Mesodermal cell (in vitro differentiated cells): ENCODE measurements around the gene ZDHHC18.
"Not testable (repeated sequence)": the region's sequence is repeated elsewhere in the genome, so short reads cannot be mapped to it uniquely, and the experiment has no call there.

Source experiments
- H3K27ac ChIP-seq: 2 replicates; pipeline ENCODE4 v1.7.0; 2013; ENCODE audit warnings: mild to moderate bottlenecking, low read depth, low read length, moderate library complexity; ENCODE audit not compliant: severe bottlenecking
- H3K36me3 ChIP-seq: 2 replicates; pipeline ENCODE4 v1.7.1; 2013; ENCODE audit warnings: mild to moderate bottlenecking, low read length, moderate library complexity; ENCODE audit not compliant: control insufficient read depth, insufficient read depth
- H3K4me1 ChIP-seq: one replicate; pipeline ENCODE4 v1.7.1; 2013; ENCODE audit warnings: mild to moderate bottlenecking, low read length; ENCODE audit not compliant: insufficient read depth, control insufficient read depth, poor library complexity, severe bottlenecking
- H3K4me3 ChIP-seq: 2 replicates; pipeline ENCODE4 v1.7.0; 2013; ENCODE audit warnings: low read length, control low read depth, mild to moderate bottlenecking; ENCODE audit not compliant: insufficient read depth, poor library complexity, severe bottlenecking; ENCODE audit errors: extremely low read depth
- H3K9me3 ChIP-seq: 2 replicates; pipeline ENCODE4 v1.7.1; 2013; ENCODE audit warnings: mild to moderate bottlenecking, low read length, moderate library complexity; ENCODE audit not compliant: control insufficient read depth
- WGBS, 2 experiments: methylation state at CpG; one replicate each; pipeline ENCODE4 v1.1.5; 2013; ENCODE audit warnings: missing lambda C conversion rate in 2 of 2; ENCODE audit not compliant: insufficient coverage in 2 of 2; 5-methylcytosine and 5-hydroxymethylcytosine counted together

The ZDHHC18 gene

GRCh38 chr1:26881611-26882010, 55.1 kb downstream of the ZDHHC18 start:
- peaks cover 79% of the 10 kb centered on the region for H3K36me3 ChIP-seq
- WGBS, 2 experiments = 95 to 97% methylated on average over 5 of the region's 6 CpGs
- not testable (repeated sequence) for H3K9me3 ChIP-seq, H3K4me3 ChIP-seq, H3K4me1 ChIP-seq, H3K27ac ChIP-seq

DNA sequence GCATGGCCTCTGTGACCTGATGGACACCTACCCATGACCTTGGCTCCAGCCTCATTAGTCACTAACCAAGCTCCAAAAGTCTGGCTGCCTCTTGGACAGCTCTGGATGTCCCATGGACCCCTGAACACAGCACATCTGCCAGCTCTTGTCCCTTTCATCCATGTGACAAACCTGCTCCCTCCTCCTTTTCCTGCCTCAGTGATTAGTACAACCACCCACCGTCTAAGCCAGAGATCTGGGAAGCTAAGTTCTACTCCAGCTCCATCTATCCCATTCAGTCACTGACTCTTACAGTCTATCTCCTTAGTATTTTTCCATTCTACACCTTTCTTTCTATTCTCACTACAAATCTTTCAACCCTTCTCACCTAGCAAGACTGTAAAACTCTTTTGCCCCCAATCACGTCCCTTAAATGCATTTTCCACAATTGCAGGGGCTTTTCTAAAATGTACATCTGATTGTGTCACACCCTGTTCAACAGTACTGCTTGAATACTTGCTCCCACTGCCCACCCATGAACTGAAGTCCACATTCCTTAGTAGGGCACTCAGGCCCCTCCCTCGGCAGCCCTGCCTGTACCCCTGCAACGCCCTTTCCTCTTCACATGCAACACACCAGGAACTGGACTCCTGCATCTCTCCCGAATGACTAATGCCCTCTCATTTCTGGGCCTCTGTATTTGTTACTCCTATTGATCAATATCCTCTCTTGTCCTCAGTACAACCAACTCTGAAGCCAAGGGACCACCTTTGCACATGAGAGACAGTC, 56.4 kb downstream of the ZDHHC18 start:
- Histone ChIP-seq H3K27ac (no peak overlapping the region), H3K36me3 (peaks cover 72% of the 10 kb centered on the region), H3K4me1 (no peaks in the 10 kb centered on the region), H3K4me3 (no peak overlapping the region), H3K9me3 (no peaks in the 10 kb centered on the region)
- 94 to 95% methylated on average over 5 of the region's 5 CpGs for WGBS, 2 experiments

GRCh38 chr1:26887125-26887524, 60.6 kb downstream of the ZDHHC18 start:
- 83 to 100% methylated on average over 1 of the region's 1 CpG for WGBS, 2 experiments

DNA sequence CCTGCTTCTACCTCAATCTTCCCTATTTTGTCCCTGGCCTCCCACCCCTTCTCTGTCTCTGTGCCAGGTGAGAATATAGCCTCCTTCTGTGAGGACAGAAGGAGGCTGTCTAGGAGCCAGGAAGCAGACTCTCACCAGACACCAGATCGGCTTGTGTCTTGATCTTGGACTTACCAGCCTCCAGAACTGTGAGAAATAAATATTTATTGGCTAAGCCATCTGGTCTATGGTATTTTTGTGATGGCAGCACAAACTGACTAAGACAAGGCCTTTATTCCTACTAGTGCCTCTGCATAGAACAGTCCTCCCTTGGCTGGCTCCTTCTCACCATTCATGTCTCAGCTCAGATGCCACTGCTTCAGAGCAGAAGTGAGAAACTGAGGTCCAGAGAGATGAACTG, 61.7 kb downstream of the ZDHHC18 start:
- 100% methylated on average over 1 of the region's 1 CpG; no CpG with 5 or more reads in 1 of the 2 experiments for WGBS, 2 experiments
- Histone ChIP-seq H3K4me1 (peaks cover 4% of the 10 kb centered on the region), H3K9me3 (no peaks in the 10 kb centered on the region), H3K4me3 (no peak overlapping the region), H3K36me3 (peaks cover 67% of the 10 kb centered on the region), H3K27ac (no peak overlapping the region)

More at GRCh38 chr1:26887125-26887524, 60.6 kb downstream of the ZDHHC18 start:
- peaks cover 67% of the 10 kb centered on the region for H3K36me3 ChIP-seq
- no peaks in the 10 kb centered on the region for H3K9me3 ChIP-seq
- peaks cover 4% of the 10 kb centered on the region for H3K4me1 ChIP-seq
- H3K27ac ChIP-seq = no peak overlapping the region
- H3K4me3 ChIP-seq = no peak overlapping the region

DNA sequence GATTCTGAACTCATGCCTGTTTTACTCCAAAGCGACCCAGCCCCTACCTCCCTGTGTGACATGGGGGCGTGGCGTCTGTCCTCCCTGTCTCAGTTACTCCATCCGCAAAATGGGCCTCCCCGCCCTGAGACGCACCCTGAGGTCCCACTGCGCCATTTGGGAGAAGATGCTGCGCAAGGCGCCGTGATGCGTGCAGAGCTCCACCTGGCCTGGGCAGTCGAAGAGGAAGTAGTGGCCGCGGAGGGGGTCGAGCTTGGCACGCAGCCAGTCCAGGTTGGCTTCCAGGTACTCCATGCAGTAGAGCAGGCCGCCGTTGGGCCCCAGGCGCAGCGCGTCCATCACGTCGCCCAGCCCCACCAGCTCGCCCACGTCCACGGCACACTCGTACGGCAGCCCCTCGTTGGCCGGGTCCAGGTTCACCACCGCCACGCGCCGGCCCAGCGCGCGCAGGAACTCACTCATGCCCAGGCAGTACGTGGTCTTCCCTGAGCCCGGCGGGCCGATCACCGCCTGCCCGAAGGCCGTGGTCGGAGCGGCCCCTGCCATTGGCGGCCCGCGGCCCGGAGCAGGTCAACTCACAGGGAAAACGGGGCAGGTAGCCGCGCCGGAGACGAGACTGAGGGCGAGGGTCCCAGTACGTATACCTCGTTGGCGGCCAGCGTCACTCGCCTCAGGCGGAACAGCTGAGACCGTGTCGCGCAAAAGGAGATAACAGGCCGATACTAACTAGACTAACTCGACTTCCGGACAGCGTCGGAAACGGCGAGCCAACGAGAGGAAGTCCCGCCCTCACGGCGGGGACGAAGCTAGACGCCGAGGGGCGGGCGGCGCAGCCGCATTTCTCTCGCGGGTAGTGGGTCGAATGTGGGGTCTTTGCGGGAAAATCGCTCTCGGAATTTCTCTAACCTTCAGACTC, 63.3 kb downstream of the ZDHHC18 start, which contains the start of gene GPN2:
TSS of gene GPN2 (minus strand) at position 733 of the 916 bp plus-strand sequence. CDS start at position 546, 187 bp downstream.
- Histone ChIP-seq H3K4me1 (peaks cover 4% of the 10 kb centered on the region), H3K36me3 (peaks cover 65% of the 10 kb centered on the region), H3K27ac (peak within 1 kb of the TSS; percentile 80), H3K9me3 (no peaks in the 10 kb centered on the region), H3K4me3 (peak within 1 kb of the TSS; percentile 76)
- WGBS, 2 experiments = 5 to 6% methylated on average over 63 to 72 of the region's 89 CpGs

DNA sequence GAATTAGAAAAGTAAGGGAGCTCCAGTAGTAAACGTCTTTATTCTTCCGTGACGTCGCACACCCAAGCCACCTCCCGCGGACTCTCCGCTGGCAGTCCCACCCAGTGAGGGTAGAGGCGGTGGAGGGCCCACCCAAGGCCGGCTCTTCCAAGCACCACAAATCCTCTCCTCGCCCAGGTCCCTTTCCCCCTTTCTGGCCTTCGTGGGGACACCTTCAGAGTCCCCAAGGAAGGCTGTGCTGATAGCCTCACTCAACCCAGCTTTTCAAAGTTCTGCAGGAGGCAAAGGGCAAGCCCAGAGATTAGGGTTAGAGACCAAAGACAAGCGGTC, 63.9 kb downstream of the ZDHHC18 start:
- H3K4me1 ChIP-seq = peaks cover 4% of the 10 kb centered on the region
- peaks cover 66% of the 10 kb centered on the region for H3K36me3 ChIP-seq
- H3K9me3 ChIP-seq = no peaks in the 10 kb centered on the region
- peak overlapping the region; percentile 68 for H3K27ac ChIP-seq
- H3K4me3 ChIP-seq = peak overlapping the region; percentile 76
- 36 to 40% methylated on average over 7 to 8 of the region's 12 CpGs for WGBS, 2 experiments

DNA sequence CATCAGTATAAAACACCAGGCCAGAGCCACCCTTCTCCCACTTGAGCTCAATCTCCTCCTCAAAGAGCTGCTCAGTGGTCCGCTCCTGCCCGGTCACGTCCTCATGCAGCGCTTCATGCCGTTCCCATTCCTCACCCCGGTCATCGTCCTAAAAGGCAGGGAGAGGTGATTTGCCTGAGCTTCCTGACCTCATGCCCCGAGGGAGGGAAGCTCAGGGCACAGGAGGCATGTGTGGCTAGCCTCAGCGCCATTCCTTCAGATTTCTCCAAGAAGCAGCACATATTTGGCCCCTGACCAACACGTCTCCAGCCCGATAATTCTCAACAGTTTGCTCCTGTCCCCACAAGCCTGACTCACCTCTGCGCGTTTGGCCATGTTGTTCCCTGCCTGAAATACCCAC, 67.8 kb downstream of the ZDHHC18 start:
- Histone ChIP-seq H3K36me3 (peaks cover 60% of the 10 kb centered on the region), H3K4me1 (peaks cover 11% of the 10 kb centered on the region), H3K9me3 (no peaks in the 10 kb centered on the region), H3K27ac (no peak overlapping the region), H3K4me3 (no peak overlapping the region)
- WGBS, 2 experiments = 98 to 99% methylated on average over 10 to 13 of the region's 13 CpGs

- WGBS, 2 experiments = 97 to 99% methylated on average over 7 to 8 of the region's 9 CpGs
- no peak overlapping the region for H3K4me3 ChIP-seq
- H3K27ac ChIP-seq = no peak overlapping the region
- peaks cover 51% of the 10 kb centered on the region for H3K36me3 ChIP-seq
- peaks cover 8% of the 10 kb centered on the region for H3K4me1 ChIP-seq
- H3K9me3 ChIP-seq = no peaks in the 10 kb centered on the region
These were observed 70.9 kb downstream of the ZDHHC18 start for GRCh38 chr1:26897351-26897750.

GRCh38 chr1:26900001-26900814, 73.7 kb downstream of the ZDHHC18 start, which contains the start of gene GPATCH3:
TSS of gene GPATCH3 (minus strand) at chr1:26900467. CDS start at chr1:26900442, 25 bp downstream.
- H3K9me3 ChIP-seq = no peaks in the 10 kb centered on the region
- H3K4me1 ChIP-seq = peaks cover 8% of the 10 kb centered on the region
- 0 to 1% methylated on average over 38 to 44 of the region's 50 CpGs for WGBS, 2 experiments
- H3K27ac ChIP-seq = peak within 1 kb of the TSS; percentile 93
- H3K4me3 ChIP-seq = peak within 1 kb of the TSS; percentile 88
- H3K36me3 ChIP-seq = peaks cover 24% of the 10 kb centered on the region
